Gastroesophageal sphincter (tissue), 3 donors: Measurements from ENCODE around the gene TMEM131.

ENCODE experiments used
- EP300 ChIP-seq: sonication (generic); formaldehyde crosslinking; IDR thresholded peaks from one replicate; pipeline ENCODE4 v1.6.1; 2017; ENCODE audit warnings: antibody characterized with exemption, mild to moderate bottlenecking
- POLR2A ChIP-seq, 2 donors: fragments of 450-650 bp; IDR thresholded peaks; one replicate each; pipeline ENCODE4 v1.6.1; 2017; ENCODE audit warnings: antibody characterized with exemption in 2 of 2, mild to moderate bottlenecking in 2 of 2, moderate library complexity in 1 of 2
- POLR2AphosphoS5 ChIP-seq: sonication (generic); formaldehyde crosslinking; IDR thresholded peaks from one replicate; pipeline ENCODE4 v1.6.1; 2017; ENCODE audit warnings: antibody characterized with exemption
- TF ChIP-seq, protein P1 (sequence below), 4 experiments: fragments of 200-600 bp in 2 of 4; fragments of 450-650 bp in 2 of 4; sonication (generic) in 1 of 4; IDR thresholded peaks; one replicate each; pipeline ENCODE4 v1.5.1; 2017 to 2019; ENCODE audit warnings: antibody characterized with exemption in 4 of 4, mild to moderate bottlenecking in 2 of 4, moderate library complexity in 2 of 4

DNA sequence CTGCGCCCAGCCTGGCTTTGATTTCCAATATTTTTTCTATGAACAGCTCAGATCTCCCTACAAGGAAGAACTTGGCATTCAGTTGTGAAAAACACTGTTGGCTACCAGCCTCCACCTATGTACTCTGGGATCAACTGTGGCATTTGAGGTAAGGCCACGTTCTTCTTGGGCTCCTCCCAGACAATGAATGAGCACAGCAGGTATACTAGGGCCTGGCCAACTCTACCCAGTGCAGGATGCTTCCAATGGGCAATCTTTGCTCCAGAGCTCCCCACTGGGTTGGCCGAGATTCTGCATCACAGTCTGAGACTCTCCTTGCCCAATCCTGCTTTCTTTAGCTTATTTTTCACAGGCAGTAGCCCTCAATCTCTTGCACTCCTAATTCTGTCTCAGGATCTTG is 75.9 kb downstream of the TMEM131 start:
- TF ChIP-seq, protein P1, sequence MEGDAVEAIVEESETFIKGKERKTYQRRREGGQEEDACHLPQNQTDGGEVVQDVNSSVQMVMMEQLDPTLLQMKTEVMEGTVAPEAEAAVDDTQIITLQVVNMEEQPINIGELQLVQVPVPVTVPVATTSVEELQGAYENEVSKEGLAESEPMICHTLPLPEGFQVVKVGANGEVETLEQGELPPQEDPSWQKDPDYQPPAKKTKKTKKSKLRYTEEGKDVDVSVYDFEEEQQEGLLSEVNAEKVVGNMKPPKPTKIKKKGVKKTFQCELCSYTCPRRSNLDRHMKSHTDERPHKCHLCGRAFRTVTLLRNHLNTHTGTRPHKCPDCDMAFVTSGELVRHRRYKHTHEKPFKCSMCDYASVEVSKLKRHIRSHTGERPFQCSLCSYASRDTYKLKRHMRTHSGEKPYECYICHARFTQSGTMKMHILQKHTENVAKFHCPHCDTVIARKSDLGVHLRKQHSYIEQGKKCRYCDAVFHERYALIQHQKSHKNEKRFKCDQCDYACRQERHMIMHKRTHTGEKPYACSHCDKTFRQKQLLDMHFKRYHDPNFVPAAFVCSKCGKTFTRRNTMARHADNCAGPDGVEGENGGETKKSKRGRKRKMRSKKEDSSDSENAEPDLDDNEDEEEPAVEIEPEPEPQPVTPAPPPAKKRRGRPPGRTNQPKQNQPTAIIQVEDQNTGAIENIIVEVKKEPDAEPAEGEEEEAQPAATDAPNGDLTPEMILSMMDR (IDR thresholded peaks at IDR 0.05): no peak
- no peak for TF ChIP-seq POLR2AphosphoS5
- no peak for TF ChIP-seq POLR2A (IDR thresholded peaks at IDR 0.05)
- no peak for TF ChIP-seq EP300
